Measurements from ENCODE around the gene CD28.
"Not testable (repeated sequence)": the region's sequence is repeated elsewhere in the genome, so short reads cannot be mapped to it uniquely, and the experiment has no call there.

DNA sequence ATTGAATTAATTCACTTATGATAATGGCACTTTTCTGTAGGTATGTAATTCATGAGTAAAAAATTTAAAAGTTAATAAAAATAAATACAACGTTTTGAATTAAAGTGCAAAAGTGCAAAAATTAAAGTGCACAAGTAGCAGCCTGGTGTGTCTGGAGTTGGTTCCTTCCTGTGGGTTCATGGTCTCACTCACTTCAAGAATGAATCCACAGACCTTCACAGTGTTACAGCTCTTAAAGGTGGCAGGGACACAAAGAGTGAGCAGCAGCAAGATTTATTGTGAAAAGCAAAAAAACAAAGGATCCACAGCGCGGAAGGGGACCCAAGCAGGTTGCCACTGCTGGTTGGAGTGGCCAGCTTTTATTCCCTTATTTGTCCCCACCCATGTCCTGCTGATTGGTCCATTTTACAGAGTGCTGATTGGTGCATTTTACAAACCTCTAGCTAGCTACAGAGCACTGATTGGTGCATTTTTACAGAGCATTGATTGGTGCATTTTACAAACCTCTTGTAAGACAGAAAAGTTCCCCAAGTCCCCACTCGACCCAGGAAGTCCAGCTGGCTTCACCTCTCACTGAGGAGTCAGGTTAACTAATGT, 73.1 kb downstream of the CD28 start:
- TF ChIP-seq, protein P1, sequence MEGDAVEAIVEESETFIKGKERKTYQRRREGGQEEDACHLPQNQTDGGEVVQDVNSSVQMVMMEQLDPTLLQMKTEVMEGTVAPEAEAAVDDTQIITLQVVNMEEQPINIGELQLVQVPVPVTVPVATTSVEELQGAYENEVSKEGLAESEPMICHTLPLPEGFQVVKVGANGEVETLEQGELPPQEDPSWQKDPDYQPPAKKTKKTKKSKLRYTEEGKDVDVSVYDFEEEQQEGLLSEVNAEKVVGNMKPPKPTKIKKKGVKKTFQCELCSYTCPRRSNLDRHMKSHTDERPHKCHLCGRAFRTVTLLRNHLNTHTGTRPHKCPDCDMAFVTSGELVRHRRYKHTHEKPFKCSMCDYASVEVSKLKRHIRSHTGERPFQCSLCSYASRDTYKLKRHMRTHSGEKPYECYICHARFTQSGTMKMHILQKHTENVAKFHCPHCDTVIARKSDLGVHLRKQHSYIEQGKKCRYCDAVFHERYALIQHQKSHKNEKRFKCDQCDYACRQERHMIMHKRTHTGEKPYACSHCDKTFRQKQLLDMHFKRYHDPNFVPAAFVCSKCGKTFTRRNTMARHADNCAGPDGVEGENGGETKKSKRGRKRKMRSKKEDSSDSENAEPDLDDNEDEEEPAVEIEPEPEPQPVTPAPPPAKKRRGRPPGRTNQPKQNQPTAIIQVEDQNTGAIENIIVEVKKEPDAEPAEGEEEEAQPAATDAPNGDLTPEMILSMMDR (IDR thresholded peaks at IDR 0.05): not testable (repeated sequence)
- TF ChIP-seq POLR2A (IDR thresholded peaks at IDR 0.05): not testable (repeated sequence)
